CD8-positive, alpha-beta memory T cell (primary cell): ENCODE data around the gene SZT2. TPM values are rescaled to one million over a fixed set of nuclear protein-coding genes. Genes with fewer than 3 reads are reported as not detected.
A peak's percentile ranks its signal among the peaks of the same experiment; 100 is the strongest.

Source experiments
- CTCF ChIA-PET: fragments of 350-600 bp; sonication (Branson Sonifier 250); formaldehyde crosslinking; loops from one replicate; lab custom pipeline; 2021; ENCODE audit warnings: antibody characterized with exemption; lab: Charles Lee
- POLR2A ChIA-PET: fragments of 350-600 bp; sonication (Branson Sonifier 250); formaldehyde crosslinking; loops from one replicate; lab custom pipeline; 2021; ENCODE audit warnings: antibody characterized with exemption; lab: Charles Lee
- DNase-seq, 5 donors: peaks; one replicate each; pipeline versions ENCODE4 v3.0.0 to v3.0.0-alpha.2; 2020 to 2022; ENCODE audit warnings: mixed read lengths in 1 of 5
- H3K27ac ChIP-seq: one replicate; pipeline ENCODE4 v1.7.0; 2013; ENCODE audit warnings: low read depth, mild to moderate bottlenecking, low read length, moderate library complexity
- H3K27me3 ChIP-seq: 2 replicates; pipeline ENCODE4 v1.7.0; 2013; ENCODE audit warnings: low read length, mild to moderate bottlenecking; ENCODE audit not compliant: insufficient read depth, poor library complexity, severe bottlenecking
- H3K36me3 ChIP-seq: 2 replicates; pipeline ENCODE4 v1.7.0; 2013; ENCODE audit warnings: mild to moderate bottlenecking, low read length, moderate library complexity; ENCODE audit not compliant: insufficient read depth
- H3K4me1 ChIP-seq: 2 replicates; pipeline ENCODE4 v1.7.0; 2013; ENCODE audit warnings: mild to moderate bottlenecking, low read length, moderate library complexity; ENCODE audit not compliant: insufficient read depth
- H3K4me3 ChIP-seq: 2 replicates; pipeline ENCODE4 v1.7.0; 2013; ENCODE audit warnings: mild to moderate bottlenecking, low read length
- H3K9me3 ChIP-seq: 2 replicates; pipeline ENCODE4 v1.7.0; 2013; ENCODE audit warnings: mild to moderate bottlenecking, low read length
- H3K27ac Mint-ChIP-seq, 8 donors: one replicate each; pipeline ENCODE4 v1.8.0; 2020 to 2021; ENCODE audit warnings: mixed read lengths in 8 of 8, mild to moderate bottlenecking in 6 of 8, inconsistent platforms in 3 of 8, moderate library complexity in 3 of 8
- H3K27me3 Mint-ChIP-seq, 2 donors: one replicate each; pipeline ENCODE4 v1.8.0; 2020 to 2021; ENCODE audit warnings: mixed read lengths in 2 of 2, mild to moderate bottlenecking in 1 of 2, moderate library complexity in 1 of 2
- H3K36me3 Mint-ChIP-seq, 3 donors: one replicate each; pipeline ENCODE4 v1.8.0; 2020 to 2021; ENCODE audit warnings: mixed read lengths in 3 of 3, inconsistent platforms in 1 of 3, mild to moderate bottlenecking in 1 of 3
- H3K4me1 Mint-ChIP-seq, 3 donors: one replicate each; pipeline ENCODE4 v1.8.0; 2020 to 2021; ENCODE audit warnings: mixed read lengths in 3 of 3, inconsistent platforms in 1 of 3, mild to moderate bottlenecking in 1 of 3
- H3K4me3 Mint-ChIP-seq, 7 donors: one replicate each; pipeline ENCODE4 v1.8.0; 2020 to 2021; ENCODE audit warnings: mixed read lengths in 7 of 7, mild to moderate bottlenecking in 6 of 7, moderate library complexity in 4 of 7, inconsistent platforms in 2 of 7
- H3K9me3 Mint-ChIP-seq, 5 donors: one replicate each; pipeline ENCODE4 v1.8.0; 2020 to 2022; ENCODE audit warnings: mixed read lengths in 5 of 5, mild to moderate bottlenecking in 3 of 5, moderate library complexity in 2 of 5, inconsistent platforms in 1 of 5
- polyA plus RNA-seq: library from polyadenylated mRNA; unstranded; fragments of 300-500 nt; fragmentation: Illumina TruSeq; gene quantifications from one replicate; pipeline ENCODE4 v1.2.3, GENCODE V29; 2021
- total RNA-seq, 2 experiments: library from RNA; stranded (reverse); gene quantifications; one replicate each; pipeline ENCODE4 v1.2.3, GENCODE V29; 2021

The SZT2 gene
- total and polyA plus RNA-seq, 3 experiments from 2014 or later = 7.2 to 35.1 (median 34.4) TPM

- CTCF ChIA-PET = no interaction called here
- H3K4me1 ChIP-seq = no peaks in the 10 kb centered on the region
- no peak overlapping the region for H3K27ac ChIP-seq
- H3K9me3 ChIP-seq = no peaks in the 10 kb centered on the region
- POLR2A ChIA-PET = no interaction called here
- H3K27me3 ChIP-seq = no peaks in the 10 kb centered on the region
- peak overlapping the region in 2 of 8 donors; percentile 36 to 75 for H3K27ac Mint-ChIP-seq
- H3K36me3 Mint-ChIP-seq = peaks cover 0 to 92% (median 18%) of the 10 kb centered on the region in 3 donors
- no peak for DNase-seq
- H3K4me3 Mint-ChIP-seq = no peak overlapping the region
- no peaks in the 10 kb centered on the region for H3K9me3 Mint-ChIP-seq
- H3K36me3 ChIP-seq = peaks cover 55% of the 10 kb centered on the region
- no peaks in the 10 kb centered on the region for H3K27me3 Mint-ChIP-seq
- no peaks in the 10 kb centered on the region for H3K4me1 Mint-ChIP-seq
- H3K4me3 ChIP-seq = no peak overlapping the region
Observed at GRCh38 chr1:43441166-43441893, 51.6 kb downstream of the SZT2 start.

- H3K4me3 ChIP-seq = no peak overlapping the region
- peaks cover 0 to 97% (median 20%) of the 10 kb centered on the region in 3 donors for H3K36me3 Mint-ChIP-seq
- no peaks in the 10 kb centered on the region for H3K4me1 Mint-ChIP-seq
- H3K27ac Mint-ChIP-seq = peak overlapping the region in 1 of 8 donors; percentile 14
- no peaks in the 10 kb centered on the region for H3K27me3 ChIP-seq
- ChIA-PET POLR2A (no interaction called here), CTCF (no interaction called here)
- H3K4me3 Mint-ChIP-seq = no peak overlapping the region
- H3K36me3 ChIP-seq = peaks cover 62% of the 10 kb centered on the region
- H3K9me3 Mint-ChIP-seq = no peaks in the 10 kb centered on the region
- H3K4me1 ChIP-seq = no peaks in the 10 kb centered on the region
- no peak overlapping the region for H3K27ac ChIP-seq
- DNase-seq = no peak
- no peaks in the 10 kb centered on the region for H3K27me3 Mint-ChIP-seq
- no peaks in the 10 kb centered on the region for H3K9me3 ChIP-seq
Observed at GRCh38 chr1:43441894-43442637, 52.4 kb downstream of the SZT2 start.

DNA sequence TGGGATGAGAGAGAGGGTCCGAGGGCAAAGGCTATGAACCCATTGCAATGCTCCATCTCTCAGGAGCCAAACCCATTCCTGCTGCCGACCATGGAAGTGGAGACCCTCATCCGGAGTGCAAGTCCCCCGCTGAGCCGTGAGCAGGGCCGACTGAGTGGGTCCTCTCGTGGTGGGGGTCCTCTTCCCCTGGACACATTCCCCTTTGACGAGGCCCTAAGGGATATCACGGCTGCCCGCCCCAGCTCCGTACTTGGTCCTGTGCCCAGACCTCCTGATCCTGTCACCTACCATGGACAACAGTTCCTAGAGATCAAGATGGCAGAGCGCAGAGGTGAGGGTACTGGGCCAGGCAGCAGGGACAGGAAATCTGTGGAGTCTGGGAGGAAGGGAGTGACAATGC lies 53.1 kb downstream of the SZT2 start:
- POLR2A ChIA-PET = no interaction called here
- Histone ChIP-seq H3K27me3 (no peaks in the 10 kb centered on the region), H3K27ac (no peak overlapping the region), H3K9me3 (no peaks in the 10 kb centered on the region), H3K4me1 (no peaks in the 10 kb centered on the region), H3K36me3 (peaks cover 67% of the 10 kb centered on the region), H3K4me3 (no peak overlapping the region)
- Mint-ChIP-seq H3K9me3 (no peaks in the 10 kb centered on the region), H3K4me3 (no peak overlapping the region), H3K27me3 (no peaks in the 10 kb centered on the region), H3K4me1 (no peaks in the 10 kb centered on the region), H3K27ac (peak overlapping the region in 1 of 8 donors; percentile 29), H3K36me3 (peaks cover 0 to 98% (median 20%) of the 10 kb centered on the region in 3 donors)
- CTCF ChIA-PET = no interaction called here
- DNase-seq = no peak

GRCh38 chr1:43443197-43443946 lies 53.7 kb downstream of the SZT2 start:
- Mint-ChIP-seq H3K36me3 (peaks cover 0 to 98% (median 20%) of the 10 kb centered on the region in 3 donors), H3K4me1 (no peaks in the 10 kb centered on the region), H3K27ac (no peak overlapping the region), H3K9me3 (no peaks in the 10 kb centered on the region), H3K4me3 (no peak overlapping the region), H3K27me3 (no peaks in the 10 kb centered on the region)
- Histone ChIP-seq H3K9me3 (no peaks in the 10 kb centered on the region), H3K4me3 (no peak overlapping the region), H3K27me3 (no peaks in the 10 kb centered on the region), H3K36me3 (peaks cover 68% of the 10 kb centered on the region), H3K4me1 (no peaks in the 10 kb centered on the region), H3K27ac (no peak overlapping the region)
- no peak for DNase-seq
- ChIA-PET CTCF (no interaction called here), POLR2A (no interaction called here)

DNA sequence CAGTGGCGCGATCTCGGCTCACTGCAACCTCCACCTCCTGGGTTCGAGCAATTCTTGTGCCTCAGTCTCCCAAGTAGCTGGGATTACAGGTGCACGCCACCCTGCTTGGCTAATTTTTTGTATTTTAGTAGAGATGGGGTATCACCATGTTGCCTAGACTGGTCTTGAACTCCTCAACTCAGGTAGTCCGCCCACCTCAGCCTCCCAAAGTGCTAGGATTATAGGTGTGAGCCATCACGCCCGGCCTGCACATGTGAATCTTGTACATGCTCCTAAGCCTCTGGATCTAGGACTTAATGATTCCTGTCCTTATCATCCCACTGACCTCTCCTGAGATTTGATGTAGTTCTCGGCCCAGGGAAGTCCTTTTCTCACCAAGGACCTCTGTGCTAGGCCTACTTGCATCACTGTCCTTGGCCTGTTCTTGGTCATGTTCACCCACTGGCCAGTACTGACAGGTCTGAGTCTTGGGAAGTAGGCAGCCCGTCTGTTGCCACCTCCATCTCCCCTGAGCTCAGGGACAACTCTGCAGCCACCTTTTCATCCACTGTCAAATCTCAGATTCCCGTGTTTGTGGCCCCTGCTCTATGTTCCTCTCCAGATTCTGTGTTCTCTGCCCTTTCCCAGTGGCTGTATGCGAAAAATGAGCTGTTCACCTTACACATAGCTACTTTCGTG lies 54.6 kb downstream of the SZT2 start:
- ChIA-PET POLR2A (interaction anchor here (0.5 kb wide), 1 partner anchor 404 kb away, joined by 6 read pairs; no protein-coding TSS in a partner anchor), CTCF (no interaction called here)
- Mint-ChIP-seq H3K27ac (peak overlapping the region in 3 of 8 donors; percentile 9 to 47 (median 23)), H3K4me3 (no peak overlapping the region), H3K4me1 (no peaks in the 10 kb centered on the region), H3K36me3 (peaks cover 0 to 98% (median 23%) of the 10 kb centered on the region in 3 donors), H3K9me3 (no peaks in the 10 kb centered on the region), H3K27me3 (no peaks in the 10 kb centered on the region)
- Histone ChIP-seq H3K4me1 (no peaks in the 10 kb centered on the region), H3K27me3 (no peaks in the 10 kb centered on the region), H3K4me3 (no peak overlapping the region), H3K9me3 (no peaks in the 10 kb centered on the region), H3K36me3 (peaks cover 76% of the 10 kb centered on the region), H3K27ac (no peak overlapping the region)
- DNase-seq = no peak

- no peak overlapping the region for H3K27ac ChIP-seq
- H3K4me3 ChIP-seq = no peak overlapping the region
- H3K27me3 ChIP-seq = no peaks in the 10 kb centered on the region
- Mint-ChIP-seq H3K27me3 (no peaks in the 10 kb centered on the region), H3K9me3 (no peaks in the 10 kb centered on the region), H3K4me3 (no peak overlapping the region), H3K27ac (peak overlapping the region in 4 of 8 donors; percentile 9 to 59 (median 35)), H3K4me1 (no peaks in the 10 kb centered on the region), H3K36me3 (peaks cover 0 to 98% (median 24%) of the 10 kb centered on the region in 3 donors)
- H3K4me1 ChIP-seq = no peaks in the 10 kb centered on the region
- H3K36me3 ChIP-seq = peaks cover 77% of the 10 kb centered on the region
- POLR2A ChIA-PET = interaction anchor here (0.5 kb wide), 1 partner anchor 404 kb away, joined by 6 read pairs; no protein-coding TSS in a partner anchor
- H3K9me3 ChIP-seq = no peaks in the 10 kb centered on the region
- DNase-seq = no peak
- CTCF ChIA-PET = no interaction called here
Observed at GRCh38 chr1:43444836-43445235, 55.1 kb downstream of the SZT2 start.

- H3K27ac ChIP-seq = no peak overlapping the region
- peaks cover 76% of the 10 kb centered on the region for H3K36me3 ChIP-seq
- no peaks in the 10 kb centered on the region for H3K27me3 Mint-ChIP-seq
- H3K36me3 Mint-ChIP-seq = peaks cover 0 to 98% (median 28%) of the 10 kb centered on the region in 3 donors
- H3K27me3 ChIP-seq = no peaks in the 10 kb centered on the region
- no peak overlapping the region for H3K4me3 Mint-ChIP-seq
- H3K9me3 Mint-ChIP-seq = no peaks in the 10 kb centered on the region
- no peaks in the 10 kb centered on the region for H3K4me1 ChIP-seq
- H3K4me1 Mint-ChIP-seq = no peaks in the 10 kb centered on the region
- H3K4me3 ChIP-seq = no peak overlapping the region
- CTCF ChIA-PET = no interaction called here
- H3K9me3 ChIP-seq = no peaks in the 10 kb centered on the region
- POLR2A ChIA-PET = no interaction called here
- H3K27ac Mint-ChIP-seq = peak overlapping the region in 6 of 8 donors; percentile 4 to 96 (median 32)
- no peak for DNase-seq
Observed at GRCh38 chr1:43445606-43446387, 56.1 kb downstream of the SZT2 start.
